Bone marrow (tissue), 2 donors: ENCODE results near the gene B3GLCT.
"Not testable (repeated sequence)": the region's sequence is repeated elsewhere in the genome, so short reads cannot be mapped to it uniquely, and the experiment has no call there.

Experiments
- DNase-seq, 2 donors: peaks; one replicate each; lab custom pipeline; 2025; lab: John Stamatoyannopoulos, UW

B3GLCT gene

DNA sequence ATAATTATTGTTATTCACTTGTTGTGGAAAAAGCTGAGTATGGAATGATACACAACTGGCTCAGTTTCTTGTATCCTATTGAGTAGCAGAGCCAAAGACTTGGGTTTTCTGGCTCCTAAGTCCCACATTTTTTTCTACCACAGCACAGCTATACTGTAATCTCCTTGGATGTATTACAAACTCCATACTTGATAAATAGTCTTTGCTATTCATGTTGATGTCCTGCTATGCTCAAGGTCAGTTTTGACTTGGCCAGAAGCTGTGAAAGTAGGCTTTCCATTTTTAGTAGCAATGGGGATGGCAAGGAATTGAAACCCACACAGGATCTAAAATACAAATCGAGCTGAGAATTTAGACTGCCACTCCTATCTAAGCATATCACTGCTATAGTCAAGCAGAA is 79.1 kb downstream of the B3GLCT start:
- DNase-seq, result no peak

GRCh38 chr13:31282741-31283455 is 83.1 kb downstream of the B3GLCT start:
- DNase-seq, result no peak

DNA sequence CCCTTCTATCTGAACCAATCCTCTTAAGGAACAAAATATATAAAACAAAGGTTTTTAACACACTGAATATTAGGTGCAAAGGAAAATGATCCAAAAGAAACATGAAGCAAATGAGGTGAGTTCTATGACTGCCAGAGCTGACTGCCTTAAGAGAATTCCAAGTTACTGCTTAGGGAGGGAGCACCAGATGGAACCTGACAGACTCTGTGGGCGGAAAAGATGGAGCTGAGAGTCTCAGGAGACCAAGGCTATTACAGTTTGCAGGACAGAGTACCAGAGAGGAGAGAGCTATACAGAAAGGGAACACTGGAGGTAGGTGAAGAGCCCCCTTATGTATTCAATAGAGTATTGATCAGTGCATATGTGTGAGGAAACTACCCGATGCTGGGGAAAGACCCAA is 87.2 kb downstream of the B3GLCT start:
- DNase-seq, result no peak

DNA sequence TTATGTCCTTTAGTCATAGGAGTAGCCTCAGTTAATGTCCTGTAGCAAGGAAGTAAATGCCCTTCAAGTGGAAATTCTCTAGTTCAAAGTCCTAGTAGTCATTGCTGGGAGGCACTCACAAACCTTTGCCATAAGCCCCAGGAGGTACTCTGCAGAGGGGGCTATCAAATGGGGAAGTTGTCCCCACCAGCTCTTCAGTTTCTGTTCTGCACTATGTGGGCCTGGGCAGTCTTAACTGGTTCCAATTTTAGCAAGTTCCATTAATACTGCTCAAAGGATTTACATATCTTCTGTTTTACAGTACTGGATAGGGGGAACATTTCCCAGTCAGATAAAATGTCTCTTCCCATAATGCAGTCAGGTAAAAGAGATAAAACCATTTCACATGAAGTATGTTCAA is 101.3 kb downstream of the B3GLCT start:
- no peak for DNase-seq

GRCh38 chr13:31310356-31310755 is 110.6 kb downstream of the B3GLCT start:
- DNase-seq, result no peak

DNA sequence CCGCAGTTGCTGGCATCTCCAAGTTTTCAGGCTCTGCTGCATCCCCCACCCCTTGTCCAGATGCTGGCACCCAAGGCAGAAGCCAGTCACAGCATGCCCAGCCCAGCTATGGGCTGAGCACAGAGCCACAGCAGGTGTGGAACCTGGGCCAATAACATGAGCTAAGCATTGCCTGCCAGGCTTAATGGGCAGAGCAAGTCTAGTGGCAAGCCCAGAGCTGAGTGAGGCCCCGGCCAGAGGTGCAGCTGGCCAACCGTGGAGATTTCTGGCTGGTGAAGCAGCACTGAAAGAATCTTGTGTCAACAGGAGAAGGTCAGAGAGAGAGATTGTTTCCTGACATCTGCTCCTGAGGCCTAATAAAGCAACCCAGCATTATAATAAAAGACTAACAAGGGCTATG is 111.0 kb downstream of the B3GLCT start:
- no peak for DNase-seq

DNA sequence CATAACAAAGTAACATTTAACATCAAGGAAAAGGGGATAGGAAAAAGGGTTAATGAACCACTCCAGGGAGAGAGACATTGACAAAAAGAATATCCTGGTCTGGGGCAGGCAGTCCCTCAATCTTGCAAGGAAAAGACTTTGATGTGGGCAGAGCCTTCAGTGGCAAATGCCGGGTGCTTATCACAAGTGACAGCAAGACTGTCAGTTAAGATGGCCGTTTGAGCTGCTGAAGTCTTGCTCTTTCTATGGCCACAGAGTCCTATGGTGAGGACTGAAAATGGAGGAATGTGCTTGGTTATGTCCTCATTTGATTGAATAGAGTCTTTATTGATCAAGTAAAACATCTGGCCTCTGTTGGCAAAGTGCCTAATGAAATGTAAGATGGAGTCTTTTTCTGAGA is 112.1 kb downstream of the B3GLCT start:
- DNase-seq, result no peak

GRCh38 chr13:31314961-31315360 is 115.2 kb downstream of the B3GLCT start:
- DNase-seq, result no peak

DNA sequence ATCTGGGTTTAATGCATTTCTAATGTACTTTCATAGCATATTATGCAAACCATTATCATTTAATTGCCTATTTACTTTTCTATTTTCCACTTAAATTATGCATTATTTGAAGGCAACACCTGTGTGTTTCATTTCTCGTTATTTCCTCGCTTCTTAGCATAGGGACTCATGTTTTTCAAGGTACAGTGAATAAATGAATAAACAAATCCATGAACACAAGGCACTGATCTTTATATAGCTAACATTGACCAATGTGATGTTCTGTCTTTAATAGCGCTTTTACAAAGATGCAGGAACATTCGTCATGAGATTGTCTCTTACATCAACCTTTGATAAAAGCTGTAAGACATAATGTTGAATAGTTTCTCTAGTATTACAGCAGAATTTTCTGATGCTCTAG is 121.2 kb downstream of the B3GLCT start:
- DNase-seq, result no peak

DNA sequence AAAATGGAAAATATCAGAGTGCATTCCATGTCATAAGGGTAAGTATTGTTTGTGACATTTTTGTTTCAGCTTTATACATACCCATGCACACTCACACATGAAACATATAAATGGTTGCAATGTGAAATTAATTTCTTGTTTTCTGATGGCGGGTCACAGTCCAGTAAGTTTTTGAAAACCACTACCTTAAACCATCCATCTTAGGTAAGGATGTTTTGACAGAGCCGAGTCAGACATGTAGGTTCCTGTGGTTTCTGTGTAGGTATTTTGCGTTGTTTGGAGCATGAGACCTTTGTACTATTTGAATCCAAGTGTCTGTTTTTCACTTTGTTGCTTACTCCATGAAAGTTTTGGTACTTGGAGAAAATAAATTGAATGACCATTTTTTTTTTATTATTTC is 121.7 kb downstream of the B3GLCT start:
- DNase-seq, result no peak

DNA sequence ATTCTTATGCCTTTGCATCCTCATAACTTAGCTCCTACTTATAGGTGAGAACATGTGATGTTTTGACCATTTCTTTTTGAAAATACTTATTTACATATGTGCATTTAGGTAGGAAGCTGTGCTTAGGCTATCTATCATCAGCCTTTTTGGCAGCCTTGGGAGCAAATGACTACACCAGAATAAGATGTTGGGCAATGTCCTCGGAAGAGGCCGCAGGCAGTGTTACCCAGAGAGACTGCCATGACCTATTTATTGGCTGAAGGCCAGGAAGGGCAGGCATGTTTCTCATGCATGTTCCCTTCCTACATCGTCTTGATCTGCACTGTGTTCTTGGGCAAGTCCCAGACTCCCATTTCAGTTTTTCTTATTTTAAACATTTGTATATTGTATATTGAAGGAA is 122.3 kb downstream of the B3GLCT start:
- DNase-seq, result no peak

GRCh38 chr13:31322702-31323405 is 123.1 kb downstream of the B3GLCT start:
- DNase-seq, result no peak

DNA sequence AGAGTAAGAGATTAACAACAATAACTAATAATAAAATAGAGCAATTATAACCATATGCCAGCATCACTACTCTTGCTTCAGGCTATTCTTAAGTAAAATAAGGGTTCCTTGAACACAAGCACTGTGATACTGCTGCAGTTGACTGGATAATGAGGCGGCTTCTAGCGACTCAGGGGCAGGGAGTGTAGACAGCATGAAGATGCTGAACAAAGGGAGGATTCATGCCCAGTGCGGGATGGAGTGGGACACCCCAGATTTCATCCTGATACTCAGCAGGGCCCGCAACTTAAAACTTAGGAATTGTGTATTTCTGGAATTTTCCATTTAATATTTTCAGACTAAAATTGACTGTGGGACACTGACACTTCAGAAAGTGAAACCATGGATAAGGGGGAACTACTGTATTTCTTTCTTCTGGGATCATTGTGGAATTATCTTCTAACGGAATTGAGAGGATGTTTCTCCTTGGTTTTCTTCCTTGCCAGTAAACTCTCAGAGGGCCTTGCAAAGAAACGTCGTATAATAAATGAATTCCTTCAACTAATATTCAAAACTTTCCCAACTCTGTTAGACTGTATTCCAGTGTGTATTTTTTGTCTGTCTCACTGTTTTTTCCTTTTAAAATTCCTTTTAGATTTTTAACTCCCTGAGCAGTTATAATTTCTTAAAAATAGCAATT is 127.5 kb downstream of the B3GLCT start:
- DNase-seq, result no peak

- no peak for DNase-seq
These were observed 128.9 kb downstream of the B3GLCT start for GRCh38 chr13:31328549-31329235.

DNA sequence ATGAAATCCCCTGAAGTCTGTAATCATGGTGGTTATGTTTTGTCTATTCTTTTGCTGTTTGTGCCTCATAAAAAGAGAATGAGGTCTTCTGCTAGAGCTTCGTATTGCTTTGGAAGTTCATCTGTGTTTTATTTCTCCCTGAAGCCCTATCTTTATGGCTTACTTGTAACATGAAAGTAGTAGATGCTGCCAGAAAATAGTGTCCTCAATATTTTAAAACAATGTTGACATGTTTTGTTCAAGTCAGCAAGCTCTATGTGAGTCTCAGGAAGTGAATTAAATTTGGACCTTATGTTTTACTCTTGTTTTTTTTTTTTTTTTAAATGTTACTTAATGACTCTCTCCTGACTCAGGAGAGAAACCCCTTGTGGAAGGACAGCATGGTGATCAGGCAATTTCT is 130.5 kb downstream of the B3GLCT start:
- no peak for DNase-seq

DNA sequence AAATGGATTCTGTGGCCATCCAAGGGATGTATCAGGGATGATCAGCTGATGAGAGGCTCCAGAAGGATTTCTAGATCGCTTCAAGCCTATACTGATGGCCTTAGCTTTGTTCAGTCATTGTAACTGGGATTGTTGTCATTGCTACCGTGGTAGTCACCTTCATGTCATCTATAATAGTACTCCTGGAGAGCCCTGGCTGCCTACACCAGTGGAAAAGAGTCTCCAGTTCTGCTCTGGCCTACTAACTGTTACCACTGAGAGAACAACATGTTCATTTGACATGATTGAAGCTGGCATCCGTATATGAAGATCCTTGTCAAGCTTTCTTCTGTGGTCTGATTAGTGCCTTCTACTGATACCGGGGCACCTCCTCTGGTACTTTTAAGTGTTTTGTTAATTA is 131.3 kb downstream of the B3GLCT start:
- DNase-seq, result no peak

- DNase-seq, result no peak
These were observed 134.8 kb downstream of the B3GLCT start for GRCh38 chr13:31334547-31334946.

- DNase-seq, result no peak
These were observed 135.3 kb downstream of the B3GLCT start for GRCh38 chr13:31334994-31335557.

DNA sequence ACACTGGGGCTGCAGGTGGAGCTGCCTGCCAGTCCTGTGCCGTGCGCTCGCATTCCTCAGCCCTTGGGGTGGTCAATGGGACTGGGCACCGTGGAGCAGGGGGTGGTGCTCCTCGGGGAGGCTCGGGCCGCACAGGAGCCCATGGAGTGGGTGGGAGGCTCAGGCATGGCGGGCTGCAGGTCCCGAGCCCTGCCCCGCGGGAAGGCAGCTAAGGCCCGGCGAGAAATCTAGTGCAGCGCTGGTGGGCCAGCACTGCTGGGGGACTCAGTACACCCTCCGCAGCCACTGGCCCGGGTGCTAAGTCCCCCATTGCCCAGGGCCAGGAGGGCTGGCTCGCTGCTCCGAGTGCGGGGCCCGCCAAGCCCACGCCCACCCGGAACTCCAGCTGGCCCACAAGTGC is 139.8 kb downstream of the B3GLCT start:
- not testable (repeated sequence) for DNase-seq

DNA sequence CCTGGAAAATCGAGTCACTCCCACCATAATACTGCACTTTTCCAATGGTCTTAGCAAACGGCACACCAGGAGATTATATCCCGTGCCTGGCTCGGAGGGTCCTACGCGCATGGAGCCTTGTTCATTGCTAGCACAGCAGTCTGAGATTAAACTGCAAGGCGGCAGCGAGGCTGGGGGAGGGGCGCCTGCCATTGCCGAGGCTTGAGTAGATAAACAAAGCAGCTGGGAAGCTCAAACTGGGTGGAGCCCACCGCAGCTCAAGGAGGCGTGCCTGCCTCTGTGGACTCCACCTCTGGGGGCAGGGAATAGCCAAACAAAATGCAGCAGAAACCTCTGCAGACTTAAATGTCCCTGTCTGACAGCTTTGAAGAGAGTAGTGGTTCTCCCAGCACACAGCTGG is 141.1 kb downstream of the B3GLCT start:
- not testable (repeated sequence) for DNase-seq

GRCh38 chr13:31346891-31347290 is 147.1 kb downstream of the B3GLCT start:
- DNase-seq, result no peak

GRCh38 chr13:31349156-31349555 is 149.4 kb downstream of the B3GLCT start:
- DNase-seq, result no peak
